IMR-90 (cell line): ENCODE data around the gene MOCS1.

ENCODE experiments used
- BHLHE40 ChIP-seq: fragments of 150-350 bp; IDR thresholded peaks from 2 replicates; pipeline ENCODE4 v1.6.1; 2016; ENCODE audit warnings: mild to moderate bottlenecking, low read depth, low read length
- NFE2L2 ChIP-seq: fragments of 150-350 bp; IDR thresholded peaks from 2 replicates; pipeline ENCODE4 v1.6.1; 2016; ENCODE audit warnings: low read depth, mild to moderate bottlenecking, low read length
- POLR2A ChIP-seq: IDR thresholded peaks from 2 replicates; pipeline ENCODE4 v1.6.1; 2012; ENCODE audit warnings: mild to moderate bottlenecking, low read depth, low read length
- RFX5 ChIP-seq: IDR thresholded peaks from 2 replicates; pipeline ENCODE4 v1.8.0; 2012; ENCODE audit warnings: low read depth, mild to moderate bottlenecking, low read length, moderate library complexity
- SMC3 ChIP-seq: fragments of 150-350 bp; IDR thresholded peaks from 2 replicates; pipeline ENCODE4 v1.6.1; 2016; ENCODE audit warnings: low read depth, mild to moderate bottlenecking, antibody characterized with exemption, low read length, moderate library complexity
- TF ChIP-seq, protein P1 (sequence below): conservative IDR thresholded peaks from 2 replicates; pipeline ENCODE4 v1.5.1; 2012; ENCODE audit warnings: mild to moderate bottlenecking, low read depth, low read length, improper control_type of control experiment

- TF ChIP-seq POLR2A (no peak), NFE2L2 (no peak), SMC3 (no peak), RFX5 (no peak), BHLHE40 (no peak)
- TF ChIP-seq, protein P1, sequence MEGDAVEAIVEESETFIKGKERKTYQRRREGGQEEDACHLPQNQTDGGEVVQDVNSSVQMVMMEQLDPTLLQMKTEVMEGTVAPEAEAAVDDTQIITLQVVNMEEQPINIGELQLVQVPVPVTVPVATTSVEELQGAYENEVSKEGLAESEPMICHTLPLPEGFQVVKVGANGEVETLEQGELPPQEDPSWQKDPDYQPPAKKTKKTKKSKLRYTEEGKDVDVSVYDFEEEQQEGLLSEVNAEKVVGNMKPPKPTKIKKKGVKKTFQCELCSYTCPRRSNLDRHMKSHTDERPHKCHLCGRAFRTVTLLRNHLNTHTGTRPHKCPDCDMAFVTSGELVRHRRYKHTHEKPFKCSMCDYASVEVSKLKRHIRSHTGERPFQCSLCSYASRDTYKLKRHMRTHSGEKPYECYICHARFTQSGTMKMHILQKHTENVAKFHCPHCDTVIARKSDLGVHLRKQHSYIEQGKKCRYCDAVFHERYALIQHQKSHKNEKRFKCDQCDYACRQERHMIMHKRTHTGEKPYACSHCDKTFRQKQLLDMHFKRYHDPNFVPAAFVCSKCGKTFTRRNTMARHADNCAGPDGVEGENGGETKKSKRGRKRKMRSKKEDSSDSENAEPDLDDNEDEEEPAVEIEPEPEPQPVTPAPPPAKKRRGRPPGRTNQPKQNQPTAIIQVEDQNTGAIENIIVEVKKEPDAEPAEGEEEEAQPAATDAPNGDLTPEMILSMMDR: no peak
Observed at GRCh38 chr6:39956936-39957335, 22.7 kb upstream of the MOCS1 start.
